ENCODE measurements around the gene AP1S1. TPM values are rescaled to one million over a fixed set of nuclear protein-coding genes. Genes with fewer than 3 reads are reported as not detected.
A peak's percentile ranks its signal among the peaks of the same experiment; 100 is the strongest.

The AP1S1 gene
- total and polyA plus RNA-seq, 9 of the 15 experiments (the other 6 are each of a cell fraction or from before 2014, with no cell fraction given) = 4.4 to 149 (median 89.4) TPM

DNA sequence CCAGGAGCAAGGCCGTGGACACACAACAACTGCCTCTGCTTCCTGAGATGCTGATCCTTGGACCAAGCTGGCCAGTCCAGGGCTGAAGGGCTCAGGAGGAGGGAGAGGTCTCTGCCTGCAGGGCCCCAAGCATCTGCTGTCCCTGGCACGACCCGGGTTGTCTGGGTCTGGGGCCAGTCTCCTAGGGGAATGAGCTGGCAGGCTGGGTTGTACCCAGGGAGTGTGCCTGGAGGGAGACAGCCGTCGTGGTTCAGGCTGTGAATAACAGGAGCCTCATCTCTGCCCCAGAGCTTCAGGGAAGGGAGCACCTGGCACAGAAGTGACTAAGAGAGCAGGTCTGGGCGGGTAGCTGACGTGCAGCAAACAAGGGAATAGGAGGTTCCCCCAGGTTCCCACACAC is 45.3 kb upstream of the AP1S1 start:
- CTCF ChIA-PET (ENCODE audit: low intra/inter-chr PET ratio) = no interaction called here
- H2AFZ ChIP-seq (ENCODE audit: low read depth, low read length) = no peak overlapping the region
- no peak overlapping the region for H3K27ac ChIP-seq (ENCODE audit: extremely low read depth, low read depth, low read length)
- no peak overlapping the region for H3K4me3 ChIP-seq
- H4K20me1 ChIP-seq (replicated peaks; ENCODE audit: control insufficient read depth, insufficient read depth, low read length) = no peaks in the 10 kb centered on the region
- H3K9ac ChIP-seq (ENCODE audit: insufficient read depth in 1 of 2, low read depth in 2 of 2, low read length in 2 of 2) = peak overlapping the region in 1 of 2 experiments; percentile 49; a peak in 2 of 4 replicates
- no peak for ATAC-seq
- H3K4me1 ChIP-seq (replicated peaks in 1 of 2; ENCODE audit: control insufficient read depth in 2 of 2, insufficient read depth in 2 of 2, low read length in 2 of 2) = peaks cover 3 to 24% of the 10 kb centered on the region in 2 experiments
- no peaks in the 10 kb centered on the region for H3K9me3 ChIP-seq (replicated peaks; ENCODE audit: control insufficient read depth, insufficient read depth, low read depth, low read length)
- no peak for DNase-seq (ENCODE audit: extremely low read depth in 1 of 4, low spot score in 3 of 4)
- H3K4me2 ChIP-seq (ENCODE audit: insufficient read depth, low read length) = no peak overlapping the region
- H3K36me3 ChIP-seq (ENCODE audit: control insufficient read depth, insufficient read depth, low read length) = no peaks in the 10 kb centered on the region
- H3K79me2 ChIP-seq (ENCODE audit: control insufficient read depth, insufficient read depth, low read length) = no peaks in the 10 kb centered on the region
- POLR2A ChIA-PET = interaction anchor here (0.6 to 1.8 kb wide), 4 partner anchors 9 to 86 kb away, joined by 3 to 9 read pairs (median 4); no protein-coding TSS in a partner anchor
- no peaks in the 10 kb centered on the region for H3K9me1 ChIP-seq (ENCODE audit: control insufficient read depth, insufficient read depth, low read length)
- no peaks in the 10 kb centered on the region for H3K27me3 ChIP-seq (ENCODE audit: control insufficient read depth in 2 of 2, insufficient read depth in 2 of 2, low read length in 2 of 2)
- FAIRE-seq = no peak
- intact Hi-C loops (cut with micrococcal nuclease) = no loop called here
- 59% methylated on average over 7 of the region's 7 CpGs for WGBS (ENCODE audit: insufficient coverage, low coverage, missing lambda C conversion rate)
- in situ Hi-C loops (cut with MboI) = no loop called here
- no TSS peak for BruUV-seq (replicated peaks)
- no peak for TF ChIP-seq FUS (optimal IDR thresholded peaks at IDR 0.05; ENCODE audit: low read depth, low read length)
- TF ChIP-seq, protein P1, sequence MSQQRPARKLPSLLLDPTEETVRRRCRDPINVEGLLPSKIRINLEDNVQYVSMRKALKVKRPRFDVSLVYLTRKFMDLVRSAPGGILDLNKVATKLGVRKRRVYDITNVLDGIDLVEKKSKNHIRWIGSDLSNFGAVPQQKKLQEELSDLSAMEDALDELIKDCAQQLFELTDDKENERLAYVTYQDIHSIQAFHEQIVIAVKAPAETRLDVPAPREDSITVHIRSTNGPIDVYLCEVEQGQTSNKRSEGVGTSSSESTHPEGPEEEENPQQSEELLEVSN (IDR thresholded peaks at IDR 0.05; ENCODE audit: borderline replicate concordance in 1 of 2, extremely low read depth in 1 of 2, insufficient read depth in 1 of 2, insufficient read length in 1 of 2, low read depth in 1 of 2, low read length in 1 of 2, poor library complexity in 1 of 2, severe bottlenecking in 1 of 2) = no peak
- no peak for TF ChIP-seq CHD1 (IDR thresholded peaks at IDR 0.05; ENCODE audit: low read length)
- TF ChIP-seq, protein P2, sequence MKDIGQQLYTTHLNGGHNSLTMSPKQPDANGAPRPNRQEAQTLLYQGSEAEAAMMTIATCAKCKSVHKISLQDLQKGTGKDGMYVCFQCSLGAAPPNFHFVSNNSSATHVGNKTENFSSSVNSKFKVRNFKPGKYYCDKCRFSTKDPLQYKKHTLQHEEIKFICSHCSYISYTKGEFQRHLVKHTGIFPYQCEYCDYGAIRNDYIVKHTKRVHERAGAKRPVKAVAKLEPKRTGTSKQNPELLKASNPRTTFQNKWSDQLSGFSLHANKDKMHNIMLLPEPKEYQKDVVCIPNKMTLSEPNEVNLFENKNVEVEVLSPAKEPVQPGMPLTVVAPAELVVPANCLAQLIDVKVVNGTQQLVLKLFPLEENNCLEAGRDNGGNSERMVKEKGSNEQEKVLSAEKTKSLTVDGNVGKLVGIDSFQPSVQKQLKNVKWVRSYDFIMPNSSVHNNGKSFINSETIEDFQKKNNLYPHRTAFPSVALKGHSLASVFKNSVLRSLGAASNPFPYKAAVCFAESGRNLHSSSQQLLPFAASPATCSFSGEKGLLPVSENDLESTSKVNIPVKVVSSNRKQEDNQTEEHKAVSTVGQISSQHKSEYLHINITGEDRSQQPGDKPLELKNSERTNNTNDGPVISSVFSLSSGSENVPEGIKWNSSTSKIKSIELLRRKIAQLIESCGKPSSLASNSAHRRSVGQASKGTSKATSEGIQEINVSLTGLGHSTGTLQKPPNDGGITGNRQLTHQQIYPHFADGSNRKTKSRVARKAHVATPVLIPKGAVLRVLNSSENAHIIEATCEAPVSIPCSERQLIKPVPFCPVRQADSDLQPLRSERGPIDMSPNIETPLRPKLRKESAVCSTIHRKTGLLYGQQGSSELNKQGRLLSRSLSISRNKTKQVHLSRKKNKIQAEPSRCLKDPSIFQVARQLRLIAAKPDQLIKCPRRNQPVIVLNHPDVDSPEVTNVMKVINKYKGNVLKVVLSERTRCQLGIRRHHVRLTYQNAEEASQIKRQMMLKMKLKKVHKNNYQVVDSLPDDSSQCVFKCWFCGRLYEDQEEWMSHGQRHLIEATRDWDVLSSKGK (CRISPR knock-in tag; IDR thresholded peaks at IDR 0.05) = no peak
- TF ChIP-seq, protein P3, sequence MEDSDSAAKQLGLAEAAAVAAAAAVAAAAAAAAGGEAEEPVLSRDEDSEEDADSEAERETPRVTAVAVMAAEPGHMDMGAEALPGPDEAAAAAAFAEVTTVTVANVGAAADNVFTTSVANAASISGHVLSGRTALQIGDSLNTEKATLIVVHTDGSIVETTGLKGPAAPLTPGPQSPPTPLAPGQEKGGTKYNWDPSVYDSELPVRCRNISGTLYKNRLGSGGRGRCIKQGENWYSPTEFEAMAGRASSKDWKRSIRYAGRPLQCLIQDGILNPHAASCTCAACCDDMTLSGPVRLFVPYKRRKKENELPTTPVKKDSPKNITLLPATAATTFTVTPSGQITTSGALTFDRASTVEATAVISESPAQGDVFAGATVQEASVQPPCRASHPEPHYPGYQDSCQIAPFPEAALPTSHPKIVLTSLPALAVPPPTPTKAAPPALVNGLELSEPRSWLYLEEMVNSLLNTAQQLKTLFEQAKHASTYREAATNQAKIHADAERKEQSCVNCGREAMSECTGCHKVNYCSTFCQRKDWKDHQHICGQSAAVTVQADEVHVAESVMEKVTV (CRISPR knock-in tag; IDR thresholded peaks at IDR 0.05) = no peak
- TF ChIP-seq OTX1 (CRISPR knock-in tag; IDR thresholded peaks at IDR 0.05) = no peak
- TF ChIP-seq HDAC2 (IDR thresholded peaks at IDR 0.05) = no peak
- no peak for TF ChIP-seq ILF3 (IDR thresholded peaks at IDR 0.05; ENCODE audit: borderline replicate concordance)
- TF ChIP-seq ZKSCAN1 (IDR thresholded peaks at IDR 0.05; ENCODE audit: low read depth, low read length) = no peak
- TF ChIP-seq ZNF79 (CRISPR knock-in tag; IDR thresholded peaks at IDR 0.05; ENCODE audit: low read depth) = no peak
- TF ChIP-seq ZNF146 (CRISPR knock-in tag; IDR thresholded peaks at IDR 0.05; ENCODE audit: unreplicated experiment) = no peak
- no peak for TF ChIP-seq NFIC (IDR thresholded peaks at IDR 0.05)
- no peak for TF ChIP-seq ZNF274 (IDR thresholded peaks at IDR 0.05; ENCODE audit: borderline replicate concordance, low read depth, low read length)
- TF ChIP-seq ZNF311 (CRISPR knock-in tag; IDR thresholded peaks at IDR 0.05) = no peak
- no peak for TF ChIP-seq TEAD4 (IDR thresholded peaks at IDR 0.05; ENCODE audit: low read length)
- TF ChIP-seq TEAD4 (CRISPR knock-in tag; IDR thresholded peaks at IDR 0.05; ENCODE audit: borderline replicate concordance) = no peak
